H9 (cell line): ENCODE data around the gene SPIRE2. TPM values are rescaled to one million over a fixed set of nuclear protein-coding genes. Genes with fewer than 3 reads are reported as not detected.

Experiments used
- DNase-seq: peaks from one replicate; pipeline ENCODE4 v3.0.0-alpha.2; 2017
- H2AFZ ChIP-seq: one replicate; pipeline ENCODE4 v1.6.1; 2013; ENCODE audit warnings: mild to moderate bottlenecking, low read length, control low read depth, moderate library complexity
- H2AK5ac ChIP-seq: 2 replicates; pipeline ENCODE4 v1.6.1; 2013; ENCODE audit warnings: low read length, control low read depth, mixed read lengths; ENCODE audit not compliant: insufficient read length
- H2BK120ac ChIP-seq: one replicate; pipeline ENCODE4 v1.6.1; 2013; ENCODE audit warnings: low read depth, mild to moderate bottlenecking, low read length, control low read depth, inconsistent platforms; ENCODE audit not compliant: poor library complexity, severe bottlenecking
- H2BK12ac ChIP-seq: 2 replicates; pipeline ENCODE4 v1.6.1; 2013; ENCODE audit warnings: low read length, control low read depth, mixed read lengths, low read depth; ENCODE audit not compliant: insufficient read length
- H2BK15ac ChIP-seq: 2 replicates; pipeline ENCODE4 v1.6.1; 2013; ENCODE audit warnings: low read depth, low read length, control low read depth
- H2BK20ac ChIP-seq: one replicate; pipeline ENCODE4 v1.6.1; 2013; ENCODE audit warnings: low read depth, mild to moderate bottlenecking, low read length, control low read depth, inconsistent platforms; ENCODE audit not compliant: poor library complexity, severe bottlenecking
- H2BK5ac ChIP-seq: 2 replicates; pipeline ENCODE4 v1.6.1; 2013; ENCODE audit warnings: low read length, control low read depth, mixed read lengths; ENCODE audit not compliant: insufficient read length
- H3K14ac ChIP-seq: 2 replicates; pipeline ENCODE4 v1.6.1; 2013; ENCODE audit warnings: low read length, control low read depth; ENCODE audit not compliant: insufficient read depth
- H3K18ac ChIP-seq: 2 replicates; pipeline ENCODE4 v1.6.1; 2013; ENCODE audit warnings: low read depth, mild to moderate bottlenecking, mixed read lengths, low read length, control low read depth; ENCODE audit not compliant: insufficient read length
- H3K23ac ChIP-seq: 2 replicates; pipeline ENCODE4 v1.6.1; 2013; ENCODE audit warnings: low read length, control low read depth, mixed read lengths, low read depth; ENCODE audit not compliant: insufficient read length
- H3K23me2 ChIP-seq: 2 replicates; pipeline ENCODE4 v1.6.1; 2013; ENCODE audit warnings: low read depth, mild to moderate bottlenecking, mixed read lengths, low read length, control low read depth; ENCODE audit not compliant: insufficient read length, poor library complexity, severe bottlenecking
- H3K27ac ChIP-seq: 2 replicates; pipeline ENCODE4 v1.5.1; 2013; ENCODE audit warnings: low read length, control low read depth, mixed read lengths, low read depth; ENCODE audit not compliant: insufficient read length
- H3K27me3 ChIP-seq: 2 replicates; pipeline ENCODE4 v1.6.1; 2013; ENCODE audit warnings: low read length, control low read depth, inconsistent platforms; ENCODE audit not compliant: insufficient read depth
- H3K4ac ChIP-seq: 2 replicates; pipeline ENCODE4 v1.6.1; 2013; ENCODE audit warnings: low read depth, mild to moderate bottlenecking, control low read depth, inconsistent platforms, low read length, moderate library complexity
- H3K4me1 ChIP-seq: 2 replicates; pipeline ENCODE4 v1.6.1; 2013; ENCODE audit warnings: low read length, control low read depth, inconsistent platforms; ENCODE audit not compliant: insufficient read depth
- H3K4me2 ChIP-seq: 2 replicates; pipeline ENCODE4 v1.6.1; 2013; ENCODE audit warnings: low read length, control low read depth, mixed read lengths; ENCODE audit not compliant: insufficient read length, insufficient read depth
- H3K56ac ChIP-seq: 2 replicates; pipeline ENCODE4 v1.6.1; 2013; ENCODE audit warnings: low read depth, mild to moderate bottlenecking, mixed read lengths, low read length, control low read depth; ENCODE audit not compliant: insufficient read length
- H3K79me1 ChIP-seq: 2 replicates; pipeline ENCODE4 v1.6.1; 2013; ENCODE audit warnings: low read depth, mild to moderate bottlenecking, moderate library complexity, low read length, control low read depth, inconsistent platforms; ENCODE audit not compliant: insufficient read depth, poor library complexity, severe bottlenecking
- H3K79me2 ChIP-seq: 2 replicates; pipeline ENCODE4 v1.6.1; 2013; ENCODE audit warnings: low read length, control low read depth, inconsistent platforms; ENCODE audit not compliant: insufficient read depth
- H3K9ac ChIP-seq: 2 replicates; pipeline ENCODE4 v1.6.1; 2013; ENCODE audit warnings: low read length, control low read depth, mixed read lengths; ENCODE audit not compliant: insufficient read length; ENCODE audit errors: extremely low read depth
- H3K9me3 ChIP-seq: one replicate; pipeline ENCODE4 v1.6.1; 2013; ENCODE audit warnings: low read depth, low read length, inconsistent platforms; ENCODE audit not compliant: control insufficient read depth
- H3T11ph ChIP-seq: one replicate; pipeline ENCODE4 v1.6.1; 2013; ENCODE audit warnings: mild to moderate bottlenecking, low read length, control low read depth, inconsistent platforms
- H4K20me1 ChIP-seq: one replicate; pipeline ENCODE4 v1.6.1; 2013; ENCODE audit not compliant: control insufficient read depth, insufficient read length, insufficient read depth
- H4K5ac ChIP-seq: 2 replicates; pipeline ENCODE4 v1.6.1; 2013; ENCODE audit warnings: low read depth, mild to moderate bottlenecking, mixed read lengths, low read length, control low read depth; ENCODE audit not compliant: insufficient read length
- H4K8ac ChIP-seq: replicated peaks from 2 replicates; pipeline ENCODE4 v1.6.1; 2013; ENCODE audit warnings: low read length, control low read depth, mixed read lengths, low read depth; ENCODE audit not compliant: insufficient read length
- H4K91ac ChIP-seq: 2 replicates; pipeline ENCODE4 v1.6.1; 2013; ENCODE audit warnings: low read depth, mild to moderate bottlenecking, moderate library complexity, mixed read lengths, low read length, control low read depth; ENCODE audit not compliant: insufficient read length
- H3K27ac Mint-ChIP-seq, 3 experiments: 2 replicates in 2 of 3; 3 replicates in 1 of 3; pipeline ENCODE4 v1.8.0; 2020 to 2021; ENCODE audit warnings: mixed read lengths in 3 of 3, mild to moderate bottlenecking in 1 of 3, moderate library complexity in 1 of 3
- H3K27me3 Mint-ChIP-seq: 2 replicates; pipeline ENCODE4 v1.8.0; 2021; ENCODE audit warnings: low read depth, mild to moderate bottlenecking, moderate library complexity, mixed read lengths
- H3K36me3 Mint-ChIP-seq, 3 experiments: 2 replicates in 2 of 3; 3 replicates in 1 of 3; pipeline ENCODE4 v1.8.0; 2020 to 2021; ENCODE audit warnings: low read depth in 3 of 3, mixed read lengths in 3 of 3; ENCODE audit not compliant: insufficient read depth in 1 of 3
- H3K4me1 Mint-ChIP-seq, 2 experiments: 2 replicates each; pipeline ENCODE4 v1.8.0; 2020; ENCODE audit warnings: mixed read lengths in 2 of 2
- H3K4me3 Mint-ChIP-seq, 2 experiments: 2 replicates in 1 of 2; 3 replicates in 1 of 2; pipeline ENCODE4 v1.8.0; 2020 to 2021; ENCODE audit warnings: mild to moderate bottlenecking in 2 of 2, mixed read lengths in 2 of 2, moderate library complexity in 1 of 2
- H3K9me3 Mint-ChIP-seq, 2 experiments: 2 replicates in 1 of 2; 3 replicates in 1 of 2; pipeline ENCODE4 v1.8.0; 2020; ENCODE audit warnings: mild to moderate bottlenecking in 2 of 2, mixed read lengths in 2 of 2, moderate library complexity in 1 of 2
- WGBS: extraction: QIAGEN DNeasy Blood & Tissue Kit; methylation state at CpG from one replicate; pipeline ENCODE4 v1.1.7; 2013; ENCODE audit warnings: missing lambda C conversion rate, low lambda C conversion rate, mixed read lengths; ENCODE audit not compliant: insufficient read length; ENCODE audit errors: extremely low coverage; 5-methylcytosine and 5-hydroxymethylcytosine counted together
- total RNA-seq: library from RNA; stranded (reverse); gene quantifications from 2 replicates; pipeline ENCODE4 v1.2.1, GENCODE V29; 2021
- TF ChIP-seq, protein P1 (sequence below): fragments of 200-600 bp; sonication (generic); conservative IDR thresholded peaks from 3 replicates; pipeline ENCODE4 v1.8.0; 2021; ENCODE audit warnings: antibody characterized with exemption, mild to moderate bottlenecking

Gene SPIRE2
- total RNA-seq, 1 experiment from 2014 or later = 6.9 TPM

DNA sequence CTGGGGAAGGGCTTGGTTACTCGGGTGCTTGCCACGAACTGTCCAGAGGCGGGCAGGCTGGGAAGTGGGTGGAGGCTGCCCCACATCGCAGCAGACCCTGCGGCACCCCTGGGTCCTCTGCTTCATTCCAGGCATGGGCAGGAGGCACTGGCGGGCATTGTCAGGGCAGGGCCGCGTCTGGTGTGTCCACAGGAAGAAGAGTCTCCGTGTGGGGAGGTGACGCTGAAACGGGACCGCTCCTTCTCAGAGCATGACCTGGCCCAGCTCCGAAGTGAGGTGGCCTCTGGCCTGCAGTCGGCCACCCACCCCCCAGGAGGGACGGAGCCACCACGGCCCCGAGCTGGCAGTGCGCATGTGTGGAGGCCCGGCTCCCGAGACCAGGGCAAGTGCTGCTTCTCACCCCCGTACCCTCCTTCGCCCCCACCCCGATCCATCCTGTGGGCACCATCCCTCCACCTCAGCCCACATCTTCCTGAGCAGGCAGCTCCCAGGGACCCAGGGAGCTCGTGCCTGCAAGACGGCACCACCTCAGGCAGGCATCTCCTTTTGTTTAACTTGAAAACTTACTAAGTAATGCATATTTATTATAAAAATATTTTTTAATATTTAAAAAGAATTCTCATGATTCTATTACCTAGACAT, 30.8 kb downstream of the SPIRE2 start:
- Mint-ChIP-seq H3K27me3 (no peaks in the 10 kb centered on the region; the same call in 1 of the 2 replicates), H3K9me3 (no peaks in the 10 kb centered on the region), H3K4me3 (no peak overlapping the region), H3K4me1 (peaks cover 0 to 3% of the 10 kb centered on the region in 2 experiments; a peak in 2 of 4 replicates), H3K36me3 (peaks cover 0 to 5% (median 4%) of the 10 kb centered on the region in 3 experiments; a peak in 2 of 7 replicates), H3K27ac (no peak overlapping the region)
- H3K4ac ChIP-seq = no peak overlapping the region
- H2BK12ac ChIP-seq = no peak overlapping the region
- no peak overlapping the region for H3K27ac ChIP-seq
- H3K23ac ChIP-seq = no peak overlapping the region
- no peaks in the 10 kb centered on the region for H3K79me1 ChIP-seq
- H4K5ac ChIP-seq = no peak overlapping the region
- no peak overlapping the region for H2BK5ac ChIP-seq
- H3K18ac ChIP-seq = no peak overlapping the region
- H3K14ac ChIP-seq = no peak overlapping the region
- WGBS = no CpG with 5 or more reads among the region's 25 CpGs
- no peak overlapping the region for H2BK120ac ChIP-seq
- no peak overlapping the region for H2BK20ac ChIP-seq
- no peaks in the 10 kb centered on the region for H3K27me3 ChIP-seq
- H3K9me3 ChIP-seq = no peaks in the 10 kb centered on the region
- no peak overlapping the region for H2AFZ ChIP-seq
- H3K4me1 ChIP-seq = no peaks in the 10 kb centered on the region
- H2BK15ac ChIP-seq = no peak overlapping the region
- TF ChIP-seq, protein P1, sequence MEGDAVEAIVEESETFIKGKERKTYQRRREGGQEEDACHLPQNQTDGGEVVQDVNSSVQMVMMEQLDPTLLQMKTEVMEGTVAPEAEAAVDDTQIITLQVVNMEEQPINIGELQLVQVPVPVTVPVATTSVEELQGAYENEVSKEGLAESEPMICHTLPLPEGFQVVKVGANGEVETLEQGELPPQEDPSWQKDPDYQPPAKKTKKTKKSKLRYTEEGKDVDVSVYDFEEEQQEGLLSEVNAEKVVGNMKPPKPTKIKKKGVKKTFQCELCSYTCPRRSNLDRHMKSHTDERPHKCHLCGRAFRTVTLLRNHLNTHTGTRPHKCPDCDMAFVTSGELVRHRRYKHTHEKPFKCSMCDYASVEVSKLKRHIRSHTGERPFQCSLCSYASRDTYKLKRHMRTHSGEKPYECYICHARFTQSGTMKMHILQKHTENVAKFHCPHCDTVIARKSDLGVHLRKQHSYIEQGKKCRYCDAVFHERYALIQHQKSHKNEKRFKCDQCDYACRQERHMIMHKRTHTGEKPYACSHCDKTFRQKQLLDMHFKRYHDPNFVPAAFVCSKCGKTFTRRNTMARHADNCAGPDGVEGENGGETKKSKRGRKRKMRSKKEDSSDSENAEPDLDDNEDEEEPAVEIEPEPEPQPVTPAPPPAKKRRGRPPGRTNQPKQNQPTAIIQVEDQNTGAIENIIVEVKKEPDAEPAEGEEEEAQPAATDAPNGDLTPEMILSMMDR = no peak
- no peaks in the 10 kb centered on the region for H4K20me1 ChIP-seq
- no peak overlapping the region for H3K9ac ChIP-seq
- H3K4me2 ChIP-seq = no peak overlapping the region
- H3K56ac ChIP-seq = no peak overlapping the region
- no peak for DNase-seq
- no peak overlapping the region for H4K8ac ChIP-seq
- no peaks in the 10 kb centered on the region for H3K79me2 ChIP-seq
- H3T11ph ChIP-seq = no peak overlapping the region
- H2AK5ac ChIP-seq = no peak overlapping the region
- no peaks in the 10 kb centered on the region for H3K23me2 ChIP-seq
- H4K91ac ChIP-seq = no peak overlapping the region
